NCI-H1417 (cell line): ENCODE measurements around the gene SLC25A33.

Experiments
- DNase-seq, 3 experiments: peaks; one replicate each; lab custom pipeline; 2025; lab: John Stamatoyannopoulos, UW

The SLC25A33 gene

GRCh38 chr1:9601942-9602793, 62.9 kb downstream of the SLC25A33 start:
- DNase-seq: peak; percentile 33 to 71 (median 45)

DNA sequence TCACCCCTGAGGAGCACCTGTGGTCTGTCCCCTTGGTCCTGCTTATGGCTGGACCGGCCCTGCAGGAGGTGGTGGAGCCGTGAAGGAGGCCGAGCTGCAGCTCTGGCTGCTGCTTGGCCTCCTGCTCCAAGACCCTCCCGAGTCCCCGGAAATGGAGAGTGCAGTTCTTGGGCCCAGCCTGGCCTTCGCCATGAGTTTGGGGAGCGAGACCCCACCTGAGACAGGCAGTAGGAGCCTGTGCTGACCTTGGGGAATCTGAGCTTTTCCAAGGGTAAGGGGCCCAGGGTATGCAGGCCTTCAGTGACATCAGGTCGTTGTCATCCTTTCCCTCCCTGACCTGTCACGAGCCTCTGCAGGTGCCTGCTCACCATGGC, 63.5 kb downstream of the SLC25A33 start:
- no peak for DNase-seq

DNA sequence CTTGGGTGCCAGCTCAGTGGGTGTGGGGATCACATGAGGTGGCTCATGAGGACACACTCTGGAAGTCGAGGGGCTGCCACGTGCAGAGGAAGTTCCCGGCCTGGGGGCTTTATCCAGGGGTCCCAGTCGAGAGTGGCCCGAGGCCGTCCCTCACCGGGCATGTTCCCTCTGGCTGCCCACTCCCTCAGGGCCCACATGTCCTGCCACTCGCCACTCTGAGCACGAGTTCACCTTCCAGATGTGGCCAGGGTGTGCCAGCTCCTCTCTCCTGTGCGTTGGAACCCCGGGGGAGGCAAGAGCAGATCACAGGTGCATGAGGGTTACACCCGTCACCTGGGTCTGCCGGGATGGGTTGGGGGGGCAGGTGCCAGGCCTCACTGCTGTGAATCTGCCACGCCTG, 64.0 kb downstream of the SLC25A33 start:
- DNase-seq: no peak

GRCh38 chr1:9603766-9604753, 64.8 kb downstream of the SLC25A33 start:
- DNase-seq: no peak

DNA sequence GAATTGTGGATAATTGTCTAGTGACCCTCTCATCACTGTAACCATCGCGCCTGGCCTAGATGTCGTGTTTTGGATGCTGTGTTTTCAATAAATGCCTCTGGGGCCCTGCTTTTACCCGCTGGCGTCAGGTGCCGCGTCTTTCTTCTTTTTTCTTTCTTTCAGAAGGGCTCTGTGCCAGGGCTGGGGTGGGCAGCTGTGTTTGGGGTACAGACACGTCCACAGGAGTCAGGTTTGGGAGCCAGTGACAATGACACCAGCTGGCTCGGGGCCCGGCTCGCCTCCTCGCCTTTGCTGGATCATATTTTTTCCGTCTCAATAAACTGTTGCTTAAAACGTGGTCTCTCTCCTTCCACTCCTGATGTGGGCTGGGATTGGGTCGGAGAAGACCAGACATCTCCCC, 65.6 kb downstream of the SLC25A33 start:
- no peak for DNase-seq

DNA sequence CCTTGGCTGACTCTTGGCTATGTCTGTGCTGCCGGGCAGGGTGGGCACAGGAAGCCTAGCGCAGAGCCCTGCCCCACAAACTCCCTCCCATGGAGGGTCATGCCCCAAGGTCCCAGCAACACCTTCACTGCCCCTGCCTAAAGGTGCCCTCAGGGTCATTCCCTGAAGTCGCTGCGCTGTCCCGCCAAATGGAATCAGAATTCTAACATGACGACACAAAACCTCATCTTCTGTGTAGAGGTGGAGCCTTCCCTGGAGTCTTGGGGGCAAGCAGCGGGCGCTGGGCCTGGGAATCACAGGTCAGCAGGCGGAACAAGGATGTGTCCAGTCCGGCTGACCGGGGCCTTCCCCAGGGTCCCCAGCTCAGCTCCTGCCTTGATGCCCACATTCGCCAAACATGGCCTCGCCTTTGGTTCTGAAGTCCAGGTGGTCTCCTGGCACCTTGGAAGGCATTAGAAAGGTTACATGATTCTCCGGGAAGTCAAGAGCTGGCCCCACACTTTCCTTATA, 66.7 kb downstream of the SLC25A33 start:
- DNase-seq: no peak

GRCh38 chr1:9606458-9606857, 67.2 kb downstream of the SLC25A33 start:
- no peak for DNase-seq

DNA sequence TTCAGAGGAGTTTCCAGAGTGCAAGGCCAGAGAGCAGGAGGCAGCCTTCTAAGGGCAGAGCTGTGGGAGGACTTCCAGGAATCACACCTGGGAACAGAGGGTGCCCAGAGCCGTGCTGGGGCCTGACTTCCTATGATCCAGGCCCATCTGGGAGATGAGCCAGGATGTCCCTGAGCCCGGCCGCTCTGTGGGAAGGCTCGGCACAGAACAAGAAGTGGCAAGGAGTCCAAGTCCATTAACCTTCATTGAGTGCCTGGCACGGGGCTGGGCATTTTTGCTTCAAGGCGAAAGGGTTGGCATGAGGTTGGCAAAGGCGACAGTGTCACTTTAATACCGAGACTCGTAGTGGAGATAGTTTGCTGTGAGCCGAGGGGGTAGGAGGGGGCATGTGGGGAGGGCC, 67.7 kb downstream of the SLC25A33 start:
- DNase-seq: no peak

DNA sequence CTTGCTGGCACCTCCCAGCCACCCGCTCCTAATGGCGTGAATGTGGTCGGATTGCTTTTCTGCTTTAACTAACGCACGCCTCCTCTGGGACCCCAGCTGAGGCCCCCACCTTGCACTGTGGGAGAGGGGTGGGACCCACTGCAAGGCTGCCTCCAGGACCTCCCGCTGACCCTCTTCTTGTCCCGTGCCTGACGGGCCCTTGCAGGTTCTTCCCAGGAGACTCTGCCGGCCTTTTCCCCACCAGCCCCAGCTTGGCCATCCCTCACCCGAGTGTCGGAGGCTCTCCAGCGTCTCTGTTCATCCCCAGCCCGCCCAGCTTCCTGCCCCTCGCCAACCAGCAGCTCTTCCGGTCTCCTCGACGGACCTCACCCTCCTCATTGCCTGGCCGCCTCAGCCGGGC, 68.1 kb downstream of the SLC25A33 start:
- no peak for DNase-seq

- no peak for DNase-seq
Measured at GRCh38 chr1:9609998-9610397, 70.7 kb downstream of the SLC25A33 start.

DNA sequence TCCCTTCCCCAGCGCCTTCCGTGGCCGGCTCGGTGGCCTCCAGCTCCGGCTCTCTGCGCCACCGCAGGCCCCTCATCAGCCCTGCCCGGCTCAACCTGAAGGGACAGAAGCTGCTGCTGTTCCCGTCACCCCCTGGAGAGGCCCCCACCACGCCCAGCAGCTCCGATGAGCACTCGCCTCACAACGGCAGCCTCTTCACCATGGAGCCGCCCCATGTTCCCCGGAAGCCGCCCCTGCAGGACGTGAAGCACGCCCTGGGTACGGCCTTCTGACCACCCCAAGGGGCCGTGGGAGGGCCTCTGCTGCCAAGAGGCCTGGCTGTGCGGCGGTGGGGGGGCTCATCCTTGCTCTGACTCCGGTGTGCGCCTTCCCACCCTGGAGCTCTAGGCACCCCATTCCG, 71.3 kb downstream of the SLC25A33 start:
- no peak for DNase-seq

- no peak for DNase-seq
Measured at GRCh38 chr1:9611716-9612115, 72.5 kb downstream of the SLC25A33 start.

- DNase-seq: no peak
Measured at GRCh38 chr1:9612162-9612845, 73.0 kb downstream of the SLC25A33 start.

DNA sequence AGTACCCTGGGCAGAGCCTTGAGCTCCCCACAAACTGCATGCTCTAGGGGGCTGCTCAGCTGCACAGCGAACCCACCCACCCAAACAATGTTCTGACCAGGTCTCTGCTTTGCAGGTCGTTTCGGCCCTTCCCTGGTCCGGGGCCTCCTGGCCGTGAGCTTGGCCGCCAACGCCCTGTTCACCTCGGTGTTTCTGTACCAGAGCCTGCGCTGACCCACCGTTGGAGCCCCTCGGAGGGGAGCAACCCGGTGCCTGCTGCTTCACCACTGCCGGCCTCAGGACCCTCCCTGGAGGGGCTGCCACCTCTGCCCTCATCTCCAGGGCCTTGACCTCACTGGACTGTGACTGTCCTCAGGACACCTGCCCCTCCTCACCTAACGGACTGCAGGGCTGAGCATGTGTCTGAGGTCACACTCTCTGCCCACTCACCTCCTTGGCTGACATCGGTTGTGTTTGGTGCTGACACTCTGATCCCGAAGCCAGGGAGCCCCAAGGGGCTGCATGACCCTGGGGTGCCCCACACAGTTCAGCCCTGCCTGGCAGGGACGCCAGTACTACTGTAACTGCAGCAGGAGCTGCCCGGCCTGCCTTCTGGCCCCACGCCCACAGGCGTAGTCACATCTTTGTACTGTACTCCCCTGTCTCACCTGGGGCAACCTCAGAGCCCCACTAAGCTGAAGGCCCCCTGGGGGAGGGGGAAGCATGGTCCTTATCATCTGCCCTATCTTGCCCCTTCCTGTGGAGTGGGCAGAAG, 73.8 kb downstream of the SLC25A33 start:
- DNase-seq: no peak

DNA sequence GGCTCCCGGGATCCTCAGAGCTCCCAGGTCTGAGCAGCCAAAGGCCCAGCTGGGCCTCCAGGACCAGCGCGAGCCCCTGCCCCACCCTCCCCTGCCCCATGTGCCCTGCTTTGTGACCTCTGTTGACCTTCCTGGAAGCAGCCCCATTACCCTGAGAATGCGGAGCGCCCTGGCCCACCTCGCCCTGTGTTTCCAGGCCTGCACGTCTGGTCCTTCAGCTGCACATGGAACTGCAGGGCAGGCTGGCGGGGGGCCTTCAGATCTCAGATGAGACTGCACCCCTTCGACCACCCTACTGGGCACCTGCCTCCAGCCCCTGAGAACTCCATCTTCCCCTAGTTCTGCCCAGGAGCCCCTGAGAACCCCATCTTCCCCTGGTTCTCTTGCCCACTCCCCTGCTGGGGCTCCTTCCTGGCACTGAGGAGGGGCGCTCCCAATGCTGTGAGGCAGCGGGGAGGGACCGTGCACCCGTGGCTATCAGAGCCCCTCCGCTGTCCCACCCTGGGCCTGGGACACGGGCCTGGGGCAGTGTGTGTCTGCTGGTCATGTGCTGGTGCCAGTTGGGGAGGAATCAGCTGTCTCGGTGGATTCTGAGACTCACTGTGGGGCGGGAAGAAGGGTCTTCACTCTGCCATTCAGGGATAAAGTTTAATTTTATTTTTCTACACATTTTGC, 74.5 kb downstream of the SLC25A33 start:
- DNase-seq: no peak

DNA sequence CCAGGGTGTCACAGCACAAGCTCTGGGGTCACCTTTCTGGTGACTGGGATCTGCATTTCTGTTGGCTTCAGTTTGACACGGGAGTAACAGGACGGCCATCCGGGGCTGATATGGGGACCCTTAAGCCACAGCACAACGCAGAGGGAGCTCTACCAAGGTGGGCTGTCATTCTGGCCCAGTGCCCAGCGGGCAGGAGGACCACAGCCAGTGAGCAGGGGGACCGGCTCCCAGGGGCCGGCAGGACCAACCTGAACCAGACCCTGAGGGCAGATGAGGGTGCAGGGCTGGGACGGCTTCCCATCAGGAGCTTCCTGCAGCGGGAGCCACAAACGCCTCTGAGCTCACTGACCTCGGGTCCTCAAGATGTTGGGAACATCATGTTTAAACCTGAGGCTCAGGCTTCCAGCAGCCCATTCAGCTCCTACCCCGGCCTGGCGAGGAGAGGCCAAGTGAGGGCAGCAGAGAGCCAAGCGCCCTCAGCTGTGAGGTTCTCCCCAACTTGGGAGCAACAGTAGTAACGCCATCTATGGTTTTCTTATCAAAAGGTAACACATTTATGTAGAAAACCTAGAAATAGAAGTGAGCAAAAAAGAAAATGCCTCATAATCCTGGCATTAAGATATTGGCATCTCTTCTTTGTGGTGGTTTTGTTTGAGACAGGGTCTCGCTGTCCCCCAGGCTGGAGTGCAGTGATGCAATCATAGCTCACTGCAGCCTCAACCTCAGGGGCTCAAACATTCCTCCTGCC, 76.2 kb downstream of the SLC25A33 start:
- DNase-seq: peak in 1 of 3 experiments; percentile 9

DNA sequence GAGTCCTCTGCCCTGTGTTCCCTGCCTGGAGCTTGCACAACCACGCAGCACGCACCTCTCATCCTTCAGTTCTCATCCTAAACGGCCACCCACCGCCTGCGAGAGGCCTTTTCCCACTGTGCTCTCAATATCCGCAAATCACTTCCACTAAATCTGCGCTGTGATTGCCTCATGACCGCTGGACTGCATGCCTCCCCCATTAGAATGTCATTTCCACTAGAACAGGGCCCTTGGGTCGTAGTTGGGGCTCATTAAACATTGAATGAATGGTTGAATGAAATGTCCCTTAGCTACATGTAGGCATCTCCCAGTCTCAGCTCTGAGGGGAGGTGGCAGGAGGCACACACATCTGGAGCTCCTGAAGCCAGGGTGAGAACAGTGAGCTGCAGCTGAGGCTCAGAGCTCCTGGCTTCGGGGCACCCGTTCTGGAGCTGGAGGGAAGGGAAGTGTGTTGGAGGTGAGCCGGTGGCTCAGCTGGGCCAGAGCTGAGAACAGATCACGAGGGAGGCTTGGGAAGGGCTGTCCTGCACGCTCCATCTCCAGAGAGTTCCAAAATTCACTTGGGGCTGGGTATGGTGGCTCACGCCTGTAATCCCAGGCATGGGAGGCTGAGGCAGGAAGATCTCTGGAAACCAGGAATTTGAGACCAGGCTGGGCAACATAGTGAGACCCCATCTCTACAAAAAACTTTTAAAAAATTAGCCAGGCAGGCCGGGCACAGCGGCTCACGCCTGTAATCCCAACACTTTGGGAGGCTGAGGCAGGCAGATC, 79.8 kb downstream of the SLC25A33 start:
- DNase-seq: no peak

GRCh38 chr1:9621032-9621431, 81.8 kb downstream of the SLC25A33 start:
- no peak for DNase-seq

GRCh38 chr1:9624081-9624480, 84.8 kb downstream of the SLC25A33 start:
- no peak for DNase-seq
